IPS-NIHi11 (cell line): ENCODE data around the gene RTP2.
A peak's percentile ranks its signal among the peaks of the same experiment; 100 is the strongest.

Experiments used
- DNase-seq: peaks from one replicate; pipeline ENCODE4 v3.0.0; 2012; ENCODE audit warnings: mixed read lengths, low spot score

Gene RTP2

GRCh38 chr3:187738331-187739093, 36.2 kb upstream of the RTP2 start:
- DNase-seq = peak; percentile 90

- DNase-seq = no peak
Measured at GRCh38 chr3:187738071-187738330, 35.6 kb upstream of the RTP2 start.

DNA sequence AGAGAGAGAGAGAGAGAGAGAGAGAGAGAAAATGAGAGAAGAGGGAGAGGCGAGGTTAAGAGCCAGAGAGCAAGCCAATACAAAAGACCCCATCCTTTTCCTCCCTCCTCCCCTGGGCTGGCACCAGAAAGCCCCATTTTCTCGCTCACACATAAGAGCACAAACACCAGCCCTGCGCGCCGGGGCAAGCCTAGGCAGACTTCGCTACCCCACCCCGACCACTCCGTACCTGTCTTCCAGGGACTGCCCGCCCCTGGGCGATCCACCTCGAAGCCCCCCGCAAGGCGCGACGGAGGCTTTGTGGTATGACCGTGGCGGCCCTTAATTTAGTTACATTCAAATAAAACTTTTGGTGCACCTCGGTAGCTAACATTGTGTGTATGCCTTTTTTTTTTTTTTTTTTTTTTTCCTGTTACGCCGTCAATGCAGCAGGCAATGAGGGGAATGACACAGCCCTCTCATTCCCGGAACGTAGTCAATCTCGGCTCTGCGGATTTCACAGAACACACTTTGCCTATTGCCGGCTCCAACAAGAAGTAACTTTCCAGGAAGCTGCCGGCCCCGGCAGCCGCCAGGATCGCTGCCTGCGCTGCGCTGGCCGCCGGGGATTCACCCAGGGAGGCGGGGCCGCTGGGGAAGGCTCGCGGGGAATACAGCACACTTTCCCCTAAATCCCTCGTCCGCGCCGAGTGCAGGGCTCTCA, 35.2 kb upstream of the RTP2 start:
- DNase-seq = peak; percentile 56

DNA sequence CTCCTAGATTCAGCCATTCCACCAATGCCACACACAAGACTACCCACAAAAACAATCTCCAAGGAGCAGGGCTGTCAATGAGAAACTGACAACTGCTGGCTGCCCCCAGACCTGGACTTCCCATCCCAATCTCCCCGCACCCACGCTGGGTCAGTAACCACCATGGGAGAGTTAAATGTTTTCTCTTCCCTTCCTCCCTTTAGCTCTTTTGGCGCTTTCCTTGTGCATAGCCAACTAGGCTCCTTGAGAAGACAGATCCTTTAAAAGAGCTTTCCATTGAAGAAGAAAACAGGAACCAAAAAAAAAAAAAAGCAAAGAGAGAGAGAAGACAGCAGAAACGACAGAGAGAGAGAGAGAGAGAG, 34.6 kb upstream of the RTP2 start:
- DNase-seq = no peak

DNA sequence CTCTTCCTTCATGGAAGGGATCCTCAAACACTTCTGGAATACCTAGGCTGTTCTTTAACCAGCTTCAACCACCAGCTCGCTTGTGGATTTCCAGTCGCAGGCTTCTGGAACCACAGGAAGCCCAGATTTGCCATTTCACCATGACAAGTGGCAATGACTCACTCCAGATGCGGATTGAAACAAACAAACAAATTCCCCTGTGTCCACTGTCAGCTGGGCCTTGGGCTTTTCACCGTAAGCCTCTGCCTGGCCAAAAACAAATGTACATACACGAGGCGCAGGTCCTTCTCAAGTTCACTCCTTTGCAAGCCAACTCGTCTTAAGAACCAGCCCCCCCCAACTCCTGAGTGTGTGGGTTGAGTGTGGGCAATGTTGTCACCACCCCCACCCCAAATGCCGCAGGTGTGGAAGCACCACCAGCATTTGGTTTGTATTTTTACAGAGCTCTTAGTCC, 34.1 kb upstream of the RTP2 start:
- no peak for DNase-seq

GRCh38 chr3:187735837-187736236, 33.5 kb upstream of the RTP2 start:
- DNase-seq = no peak

GRCh38 chr3:187735383-187735782, 33.0 kb upstream of the RTP2 start:
- no peak for DNase-seq

- DNase-seq = no peak
Measured at GRCh38 chr3:187734841-187735240, 32.5 kb upstream of the RTP2 start.

- DNase-seq = no peak
Measured at GRCh38 chr3:187733371-187733770, 31.0 kb upstream of the RTP2 start.

DNA sequence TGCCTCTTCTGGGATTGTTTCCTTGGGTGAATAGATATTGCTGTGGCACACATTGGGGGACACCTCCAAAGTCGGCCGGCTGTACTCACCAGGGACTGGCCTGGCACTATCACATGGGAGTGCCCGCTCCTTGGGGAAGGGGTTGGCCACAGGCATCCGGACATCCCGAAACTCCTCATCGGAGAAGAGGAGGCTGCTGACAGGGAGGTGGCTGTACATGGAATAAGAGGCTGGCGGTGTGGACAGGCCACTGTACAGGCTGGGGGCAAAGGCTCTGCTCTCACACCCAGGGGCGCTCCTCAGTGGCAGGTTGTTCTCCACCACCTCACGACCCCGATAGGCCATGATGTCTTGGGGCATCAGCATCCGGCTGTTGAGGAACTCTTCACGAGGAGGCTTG, 27.2 kb upstream of the RTP2 start:
- no peak for DNase-seq

DNA sequence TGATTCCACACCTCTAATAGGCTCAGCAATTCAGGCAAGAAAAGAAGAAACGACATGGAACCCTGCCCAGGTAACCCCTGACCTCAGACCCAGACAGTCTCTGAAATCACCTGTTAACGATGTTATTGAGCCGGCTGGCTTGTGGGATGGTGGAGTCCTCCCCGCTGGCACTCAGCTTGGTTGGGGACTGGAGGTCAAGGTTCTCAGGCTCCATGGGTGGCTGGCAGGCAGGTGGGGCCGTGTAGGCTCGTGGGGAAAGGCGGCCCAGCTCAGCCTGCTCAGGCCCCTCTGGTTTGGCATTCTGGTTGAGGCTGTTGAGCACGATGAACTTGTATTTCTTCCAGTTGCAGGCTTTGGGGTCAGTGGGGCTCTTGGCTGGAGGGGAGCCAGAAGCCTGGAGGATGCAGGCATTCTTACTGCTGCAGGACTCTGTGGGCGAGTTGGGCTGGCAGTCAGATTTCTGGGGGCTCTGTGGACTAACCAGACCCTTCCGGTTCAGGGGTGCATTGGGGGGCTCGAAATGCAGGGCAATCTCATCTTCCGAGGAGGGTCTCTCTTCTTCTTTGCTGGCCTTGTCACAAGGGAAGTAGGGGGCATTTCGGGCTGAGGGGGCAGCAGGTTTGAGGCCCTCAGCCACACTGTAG, 26.7 kb upstream of the RTP2 start:
- DNase-seq = no peak

DNA sequence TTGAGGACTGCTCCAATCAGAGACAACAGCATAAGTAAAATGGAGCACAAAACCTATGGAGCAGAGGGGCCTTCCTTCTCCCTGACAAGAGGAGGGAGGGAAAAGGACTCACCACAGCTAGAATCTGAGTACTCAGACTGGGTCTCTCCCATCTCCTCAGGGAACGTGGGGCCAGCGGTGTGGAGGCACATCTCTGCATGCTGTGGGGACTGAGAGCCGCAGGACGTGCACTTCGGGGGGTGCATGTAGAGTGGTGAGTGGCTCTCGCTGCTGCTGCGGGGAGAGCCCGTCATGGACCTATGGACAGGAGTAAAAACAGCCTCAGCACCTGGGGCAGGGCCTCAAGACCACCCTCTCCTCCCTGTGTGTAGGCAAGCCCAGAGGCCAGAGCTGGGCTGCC, 25.9 kb upstream of the RTP2 start:
- no peak for DNase-seq

GRCh38 chr3:187726564-187726963, 24.2 kb upstream of the RTP2 start:
- DNase-seq = no peak

- DNase-seq = no peak
Measured at GRCh38 chr3:187725653-187726370, 23.5 kb upstream of the RTP2 start.

DNA sequence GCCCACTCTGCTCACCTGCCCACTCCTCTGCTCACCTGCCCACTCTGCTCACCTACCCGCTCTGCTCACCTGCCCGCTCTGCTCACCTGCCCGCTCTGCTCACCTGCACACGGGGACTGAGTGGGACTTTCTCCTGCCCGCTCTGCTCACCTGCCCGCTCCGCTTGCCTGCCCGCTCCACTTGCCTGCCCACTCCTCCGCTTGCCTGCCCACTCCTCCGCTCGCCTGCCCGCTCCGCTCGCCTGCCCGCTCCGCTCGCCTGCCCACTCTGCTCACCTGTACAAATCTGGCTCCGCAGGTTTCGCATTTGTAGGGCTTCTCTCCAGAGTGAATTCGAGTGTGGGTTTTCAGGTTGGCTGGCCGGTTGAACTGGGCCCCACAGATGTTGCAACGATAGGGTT, 22.9 kb upstream of the RTP2 start:
- DNase-seq = no peak

GRCh38 chr3:187722206-187722612, 19.9 kb upstream of the RTP2 start:
- peak; percentile 49 for DNase-seq

- DNase-seq = no peak
Measured at GRCh38 chr3:187721055-187721454, 18.7 kb upstream of the RTP2 start.

DNA sequence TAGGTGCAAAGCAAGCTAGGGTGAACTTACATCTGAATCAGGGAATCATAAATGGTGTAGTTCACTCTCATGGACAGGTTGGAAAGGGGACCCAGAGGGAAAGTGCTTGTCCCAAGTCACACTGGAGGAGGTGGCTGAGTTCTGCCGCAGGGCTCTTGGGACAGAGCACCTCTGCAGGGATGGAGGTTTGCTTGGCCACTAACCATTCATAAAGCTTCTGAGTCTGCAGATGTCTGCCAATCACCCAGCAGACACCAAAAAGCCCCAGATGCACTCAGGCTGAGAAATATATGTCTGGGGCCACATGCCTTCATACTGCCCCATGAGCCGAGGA, 17.9 kb upstream of the RTP2 start:
- DNase-seq = no peak

- peak; percentile 37 for DNase-seq
Measured at GRCh38 chr3:187719628-187720336, 17.4 kb upstream of the RTP2 start.

DNA sequence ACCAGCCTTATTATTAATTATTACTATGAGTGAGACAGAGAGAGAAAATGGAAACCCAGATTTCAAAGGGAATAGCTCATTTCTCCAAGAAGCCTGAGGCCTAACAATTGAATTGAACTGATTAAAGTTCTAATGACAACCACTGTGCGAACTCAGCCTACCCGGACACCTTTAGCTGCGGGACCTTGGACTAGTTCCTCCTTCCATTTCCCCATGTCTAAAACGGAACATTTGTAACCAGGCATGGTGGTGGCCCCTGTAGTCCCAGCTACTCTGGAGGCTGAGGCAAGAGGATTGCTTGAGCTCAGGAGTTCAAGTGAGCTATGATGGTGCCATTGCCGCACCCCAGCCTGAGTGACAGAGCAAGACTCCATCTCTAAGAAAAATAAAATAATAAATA, 16.4 kb upstream of the RTP2 start:
- no peak for DNase-seq

DNA sequence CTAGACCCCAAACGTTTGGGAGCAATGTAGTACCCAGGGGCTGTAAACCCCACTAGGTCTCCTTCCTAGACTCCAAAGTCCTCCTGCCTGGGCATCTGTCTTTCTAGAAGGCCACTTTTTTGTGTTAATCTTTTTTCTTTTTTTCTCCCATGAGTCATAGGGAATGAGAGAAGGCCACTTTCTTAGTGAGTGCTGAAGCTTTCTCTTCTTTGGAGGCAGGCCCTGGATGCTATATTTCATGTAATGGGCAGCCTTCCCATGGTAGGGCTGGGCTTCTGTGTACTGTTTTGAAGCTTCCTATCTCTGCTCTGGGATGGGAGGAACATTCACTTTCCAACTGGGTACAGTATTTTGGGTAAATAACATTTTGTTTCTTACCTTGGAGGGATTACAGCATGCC, 15.2 kb upstream of the RTP2 start:
- DNase-seq = no peak

- DNase-seq = peak; percentile 92
Measured at GRCh38 chr3:187714404-187714979, 12.1 kb upstream of the RTP2 start.
